HG03439 (cell line): ENCODE results near the gene ZNF597.
A peak's percentile ranks its signal among the peaks of the same experiment; 100 is the strongest.
"Not testable (repeated sequence)": the region's sequence is repeated elsewhere in the genome, so short reads cannot be mapped to it uniquely, and the experiment has no call there.

Experiments
- ATAC-seq: cut with Tn5 transposase; IDR thresholded peaks from one replicate; pipeline ENCODE4 v1.9.1; 2021; ENCODE audit warnings: mild to moderate bottlenecking, moderate library complexity; ENCODE audit not compliant: unreplicated experiment

ZNF597 gene

GRCh38 chr16:3475604-3476375, 32.5 kb upstream of the ZNF597 start:
- ATAC-seq = no peak

GRCh38 chr16:3474870-3475269, 31.6 kb upstream of the ZNF597 start:
- not testable (repeated sequence) for ATAC-seq

GRCh38 chr16:3474136-3474779, 31.0 kb upstream of the ZNF597 start:
- no peak for ATAC-seq

DNA sequence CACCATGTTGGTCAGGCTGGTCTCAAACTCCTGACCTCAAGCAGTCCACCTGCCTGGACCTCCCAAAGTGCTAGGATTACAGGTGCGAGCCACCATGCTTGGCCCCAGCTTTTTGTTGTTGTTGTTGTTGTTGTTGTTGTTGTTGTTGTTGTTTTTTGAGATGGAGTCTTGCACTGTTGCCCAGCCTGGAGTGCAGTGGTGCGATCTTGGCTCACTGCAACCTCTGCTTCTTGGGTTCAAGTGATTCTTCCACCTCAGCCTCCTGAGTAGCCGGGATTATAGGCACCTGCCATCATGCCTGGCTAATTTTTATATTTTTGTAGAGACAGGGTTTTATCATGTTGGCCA, 30.3 kb upstream of the ZNF597 start:
- not testable (repeated sequence) for ATAC-seq

DNA sequence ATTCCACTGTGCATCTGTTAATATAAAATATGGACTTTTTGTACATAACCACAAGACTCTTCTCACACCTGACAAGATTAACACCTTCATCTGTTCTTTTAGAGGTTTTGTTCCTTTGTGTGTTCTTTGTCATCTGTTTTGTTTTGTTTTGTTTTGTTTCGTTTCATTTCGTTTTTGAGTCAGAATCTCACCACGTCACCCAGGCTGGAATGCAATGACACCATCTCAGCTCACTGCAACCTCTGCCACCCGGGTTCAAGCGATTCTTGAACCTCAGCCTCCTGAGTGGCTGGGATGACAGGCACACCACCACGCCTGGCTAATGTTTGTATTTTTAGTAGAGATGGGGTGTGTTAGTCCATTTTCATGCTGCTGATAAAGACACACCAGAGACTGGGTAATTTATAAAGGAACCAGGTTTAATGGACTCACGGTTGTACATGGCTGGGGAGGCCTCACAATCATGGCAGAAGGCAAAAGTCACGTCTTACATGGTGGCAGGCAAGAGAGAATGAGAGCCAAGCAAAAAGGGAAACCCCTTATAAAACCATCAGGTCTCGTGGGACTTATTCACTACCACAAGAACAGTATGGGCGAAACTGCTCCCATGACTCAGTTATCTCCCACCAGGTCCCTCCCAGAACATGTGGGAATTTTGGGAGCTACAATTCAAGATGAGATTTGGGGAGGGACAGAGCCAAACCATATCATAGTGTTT, 29.7 kb upstream of the ZNF597 start:
- ATAC-seq = no peak

DNA sequence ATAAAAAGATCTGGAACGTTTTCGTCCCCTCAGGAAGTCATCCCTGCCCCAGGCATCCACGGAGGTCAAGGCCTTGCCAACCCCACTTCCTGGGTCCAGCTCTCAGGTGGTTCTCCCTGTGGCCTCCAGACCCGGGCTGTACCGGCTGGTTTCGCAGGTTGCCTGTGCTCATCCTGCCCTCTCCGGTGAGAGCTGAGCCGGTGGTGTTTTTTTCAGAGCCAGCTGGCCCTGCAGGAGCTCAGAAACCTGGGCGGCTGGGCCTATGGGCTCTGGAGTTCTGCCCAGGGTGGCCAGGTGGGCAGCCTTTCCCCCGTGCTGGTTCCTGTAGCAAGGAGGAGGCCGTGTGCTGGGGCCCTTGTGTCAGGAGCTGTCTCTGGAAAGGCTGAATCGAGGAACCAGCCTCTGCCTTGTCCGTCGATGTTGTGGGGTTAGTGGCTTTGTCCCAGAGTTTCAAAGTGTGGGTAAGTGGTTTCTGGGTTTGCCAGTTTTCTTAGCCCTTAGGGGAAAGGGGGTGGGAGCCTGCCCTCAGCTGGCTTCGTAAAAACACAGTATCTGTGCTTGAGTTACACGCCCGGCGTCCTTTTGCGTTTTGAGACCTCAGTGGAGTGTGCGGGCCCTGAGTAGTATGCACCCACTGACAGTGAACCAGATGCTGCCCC, 28.3 kb upstream of the ZNF597 start:
- no peak for ATAC-seq

- no peak for ATAC-seq
These were observed 27.4 kb upstream of the ZNF597 start for GRCh38 chr16:3470723-3471122.

GRCh38 chr16:3469736-3470135, 26.4 kb upstream of the ZNF597 start:
- no peak for ATAC-seq

- no peak for ATAC-seq
These were observed 25.2 kb upstream of the ZNF597 start for GRCh38 chr16:3468501-3468900.

DNA sequence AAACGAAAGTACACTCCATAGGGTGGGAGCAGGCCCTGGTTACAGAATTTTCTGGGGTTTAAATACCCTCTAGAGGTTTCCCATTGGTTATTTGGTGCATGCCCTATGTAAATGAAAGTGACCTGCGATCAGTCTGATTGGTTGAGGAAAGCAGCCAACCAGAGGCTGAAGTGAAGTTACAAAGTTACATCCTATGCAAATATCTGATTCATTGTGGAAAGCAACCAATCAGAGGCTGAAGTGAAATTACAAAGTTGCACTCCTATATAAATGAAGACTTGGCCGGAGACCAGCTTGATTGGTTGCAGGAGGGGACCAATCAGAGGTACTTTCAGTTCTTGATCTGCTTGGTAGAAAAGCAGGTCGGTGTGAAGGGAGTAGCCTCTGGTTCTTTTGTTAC, 24.6 kb upstream of the ZNF597 start:
- ATAC-seq = no peak

DNA sequence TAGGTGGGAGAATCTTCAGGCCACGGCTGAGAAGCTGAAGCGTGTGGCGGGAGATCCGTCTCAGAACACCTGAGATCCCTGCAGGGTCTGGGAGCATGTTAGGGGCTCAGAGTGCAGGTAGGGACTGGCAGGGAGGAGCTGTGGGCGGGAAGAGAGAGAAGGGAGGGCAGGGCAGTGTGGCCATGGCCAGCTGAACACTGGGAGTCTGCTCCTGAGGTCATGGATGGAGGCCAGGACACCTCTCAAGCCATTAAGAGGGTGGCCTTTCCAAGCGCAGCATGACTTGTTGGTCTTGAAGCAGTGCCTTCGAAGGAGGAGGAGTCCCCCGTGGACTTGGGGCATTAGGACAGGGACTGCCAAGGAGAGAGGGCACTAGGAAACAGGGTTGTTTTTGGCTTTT, 23.9 kb upstream of the ZNF597 start:
- ATAC-seq = no peak

DNA sequence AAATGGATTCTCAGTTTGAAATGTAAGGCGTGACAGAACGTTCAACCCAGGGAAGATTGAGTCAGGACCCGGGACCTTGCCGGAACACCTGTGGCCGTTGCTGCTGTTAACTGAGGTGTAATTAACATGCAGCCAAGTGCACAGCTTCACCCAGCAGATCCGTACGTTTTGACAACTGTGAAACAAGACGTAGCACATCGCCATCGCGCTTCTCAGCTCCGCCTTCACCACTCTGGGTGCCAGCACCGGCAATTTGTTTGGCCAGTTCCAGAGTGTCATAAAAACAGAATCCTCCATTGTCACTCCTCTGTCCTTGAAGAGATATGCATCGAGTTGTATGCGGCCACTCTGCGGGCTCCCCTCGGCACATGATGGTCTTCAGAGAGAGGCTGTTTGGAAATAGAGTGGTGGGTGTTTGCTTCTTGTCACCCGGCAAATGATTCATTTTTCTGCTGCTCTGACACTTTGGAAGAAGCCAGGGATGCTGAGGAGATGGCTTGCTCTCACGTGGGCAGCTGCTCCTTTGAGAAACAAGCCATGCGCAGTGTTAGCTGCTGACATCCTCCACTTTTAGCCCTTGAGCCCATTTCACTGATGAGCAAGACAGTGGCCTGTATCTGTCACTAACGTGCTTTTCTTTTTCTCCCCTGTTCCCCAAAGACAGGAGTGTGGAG, 22.7 kb upstream of the ZNF597 start:
- no peak for ATAC-seq

- no peak for ATAC-seq
These were observed 22.0 kb upstream of the ZNF597 start for GRCh38 chr16:3465301-3465700.

DNA sequence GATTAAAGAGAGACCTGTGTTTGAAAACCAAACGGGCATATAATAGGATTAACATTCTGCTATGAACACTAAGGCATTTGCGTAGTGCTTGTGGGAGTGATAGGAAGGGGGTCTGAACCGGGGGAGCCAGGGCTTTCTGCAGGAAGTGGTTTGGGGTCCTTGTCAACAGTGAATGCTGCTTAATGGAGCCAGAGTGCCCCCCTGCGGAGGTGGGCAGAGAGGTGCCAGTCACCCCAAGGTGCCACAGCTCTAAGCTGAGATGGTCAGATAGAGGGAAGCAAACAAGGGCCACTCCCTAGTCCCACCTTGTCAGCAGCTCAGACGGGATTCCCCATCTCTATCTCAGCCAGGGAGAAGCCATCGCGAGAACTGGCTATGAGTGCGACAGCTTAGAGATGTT, 17.8 kb upstream of the ZNF597 start:
- no peak for ATAC-seq

GRCh38 chr16:3460585-3460984, 17.3 kb upstream of the ZNF597 start:
- ATAC-seq = no peak

DNA sequence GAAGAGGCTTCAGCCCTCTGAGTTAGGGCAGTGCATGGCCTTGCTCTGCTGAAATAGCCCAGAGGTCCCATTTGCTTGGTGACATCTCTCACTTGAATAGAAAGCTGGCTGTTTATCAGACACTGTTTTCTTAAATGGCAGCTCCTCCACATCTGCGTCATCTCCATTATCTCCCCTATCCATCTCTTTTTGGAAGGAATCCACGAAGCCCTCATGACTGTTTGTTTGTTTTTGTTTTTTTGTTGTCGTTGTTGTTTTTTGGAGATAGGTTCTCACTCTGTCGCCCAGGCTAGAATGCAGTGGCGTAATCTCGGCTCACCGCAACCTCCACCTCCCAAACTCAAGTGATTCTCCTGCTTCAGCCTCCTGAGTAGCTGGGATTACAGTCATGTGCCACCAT, 16.8 kb upstream of the ZNF597 start:
- ATAC-seq = no peak

- no peak for ATAC-seq
These were observed 16.2 kb upstream of the ZNF597 start for GRCh38 chr16:3459401-3460090.

DNA sequence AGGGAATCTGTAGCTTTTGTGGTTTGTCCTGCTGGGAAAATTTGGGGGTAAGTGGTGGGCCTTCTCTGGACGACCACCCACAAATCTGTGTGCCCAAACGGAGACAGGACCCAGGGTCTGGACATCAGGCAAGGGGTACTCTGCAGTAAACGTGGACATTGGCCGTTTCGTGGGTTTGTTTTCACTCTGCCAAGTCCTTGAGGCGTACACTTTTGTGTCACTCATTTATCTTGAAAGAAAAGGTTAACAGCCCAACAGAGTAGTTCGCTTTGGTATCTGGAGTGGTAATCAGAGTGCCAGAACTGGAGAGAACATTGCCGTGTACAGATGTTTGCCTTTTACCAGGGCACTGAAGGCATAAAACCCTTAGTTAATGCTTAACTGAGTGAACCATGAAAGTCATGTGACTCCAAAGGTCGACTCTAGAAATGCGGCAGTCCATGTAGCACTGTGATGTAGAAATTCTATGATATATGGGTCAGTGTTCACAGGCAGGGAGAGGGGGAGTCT, 15.6 kb upstream of the ZNF597 start:
- no peak for ATAC-seq

GRCh38 chr16:3458278-3458851, 15.1 kb upstream of the ZNF597 start:
- ATAC-seq = peak; percentile 22
